ENCODE data around the gene EYA4.

The EYA4 gene

GRCh38 chr6:133205304-133205703, 35.9 kb upstream of the EYA4 start:
- no peak overlapping the region for H3K4me3 ChIP-seq (ENCODE audit: low read depth, low read length)
- no peak for TF ChIP-seq CTCF (IDR thresholded peaks at IDR 0.05; ENCODE audit: low read depth, low read length, missing control alignments)
- no peak for DNase-seq (ENCODE audit: low read depth)

GRCh38 chr6:133206942-133207341, 34.2 kb upstream of the EYA4 start:
- no peak overlapping the region for H3K4me3 ChIP-seq (ENCODE audit: low read depth, low read length)
- no peak for DNase-seq (ENCODE audit: low read depth)
- no peak for TF ChIP-seq CTCF (IDR thresholded peaks at IDR 0.05; ENCODE audit: low read depth, low read length, missing control alignments)

GRCh38 chr6:133207754-133208153, 33.4 kb upstream of the EYA4 start:
- no peak overlapping the region for H3K4me3 ChIP-seq (ENCODE audit: low read depth, low read length)
- DNase-seq (ENCODE audit: low read depth), result no peak
- no peak for TF ChIP-seq CTCF (IDR thresholded peaks at IDR 0.05; ENCODE audit: low read depth, low read length, missing control alignments)

GRCh38 chr6:133208183-133208755, 32.9 kb upstream of the EYA4 start:
- no peak overlapping the region for H3K4me3 ChIP-seq (ENCODE audit: low read depth, low read length)
- DNase-seq (ENCODE audit: low read depth), result no peak
- TF ChIP-seq CTCF (IDR thresholded peaks at IDR 0.05; ENCODE audit: low read depth, low read length, missing control alignments), result no peak

- no peak for TF ChIP-seq CTCF (IDR thresholded peaks at IDR 0.05; ENCODE audit: low read depth, low read length, missing control alignments)
- no peak overlapping the region for H3K4me3 ChIP-seq (ENCODE audit: low read depth, low read length)
- no peak for DNase-seq (ENCODE audit: low read depth)
Observed at GRCh38 chr6:133214267-133214666, 26.9 kb upstream of the EYA4 start.

- TF ChIP-seq CTCF (IDR thresholded peaks at IDR 0.05; ENCODE audit: low read depth, low read length, missing control alignments), result no peak
- H3K4me3 ChIP-seq (ENCODE audit: low read depth, low read length), result no peak overlapping the region
- DNase-seq (ENCODE audit: low read depth), result no peak
Observed at GRCh38 chr6:133218852-133219251, 22.3 kb upstream of the EYA4 start.

GRCh38 chr6:133223452-133224029, 17.6 kb upstream of the EYA4 start:
- no peak for DNase-seq (ENCODE audit: low read depth)
- no peak for TF ChIP-seq CTCF (IDR thresholded peaks at IDR 0.05; ENCODE audit: low read depth, low read length, missing control alignments)
- no peak overlapping the region for H3K4me3 ChIP-seq (ENCODE audit: low read depth, low read length)

All from GM12864 (cell line).